HG03196 (cell line): ENCODE results near the gene CEP68.
"Not testable (repeated sequence)": the region's sequence is repeated elsewhere in the genome, so short reads cannot be mapped to it uniquely, and the experiment has no call there.

Experiments used
- ATAC-seq: cut with Tn5 transposase; IDR thresholded peaks from one replicate; pipeline ENCODE4 v1.9.1; 2021; ENCODE audit not compliant: unreplicated experiment

Gene CEP68

DNA sequence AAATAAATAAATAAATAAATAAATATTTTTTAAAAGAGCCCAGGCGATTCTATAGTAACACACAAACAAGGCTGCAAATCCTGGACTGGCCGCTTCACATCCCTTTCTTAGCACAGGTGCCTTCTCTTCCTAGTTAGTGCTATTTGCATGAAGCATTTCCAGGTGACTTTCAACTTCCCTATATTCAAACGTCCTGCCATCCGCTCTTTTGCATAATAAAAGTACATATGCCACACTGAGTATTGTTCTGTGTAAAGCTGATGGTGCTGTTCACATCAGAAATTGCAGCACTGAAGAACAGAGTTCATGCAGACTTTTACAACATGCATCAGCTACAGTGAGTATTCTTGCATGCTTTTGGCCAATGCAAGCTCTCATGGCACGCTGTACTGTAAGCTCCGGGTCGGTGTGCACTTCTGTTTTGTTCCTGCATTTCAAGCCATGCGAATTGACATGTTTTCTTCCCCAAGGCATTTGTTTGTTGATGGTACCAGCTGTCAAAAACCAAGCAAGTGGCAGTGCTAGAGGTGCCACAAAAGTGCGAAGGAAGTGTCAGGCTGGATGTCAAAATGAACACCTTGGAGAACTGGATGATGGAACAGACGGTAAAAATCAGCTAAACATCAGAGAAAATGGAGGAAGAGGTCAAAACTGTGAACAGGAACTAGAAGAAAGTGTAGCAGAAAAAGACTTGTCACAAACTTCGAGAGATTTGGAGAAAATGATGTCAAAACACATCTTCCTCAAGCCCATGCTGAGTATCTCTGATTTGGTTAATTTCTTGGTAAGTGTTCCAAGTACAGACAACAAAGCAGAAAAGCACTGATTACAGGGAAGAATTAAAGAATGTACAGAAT, 25.5 kb upstream of the CEP68 start:
- ATAC-seq: no peak

DNA sequence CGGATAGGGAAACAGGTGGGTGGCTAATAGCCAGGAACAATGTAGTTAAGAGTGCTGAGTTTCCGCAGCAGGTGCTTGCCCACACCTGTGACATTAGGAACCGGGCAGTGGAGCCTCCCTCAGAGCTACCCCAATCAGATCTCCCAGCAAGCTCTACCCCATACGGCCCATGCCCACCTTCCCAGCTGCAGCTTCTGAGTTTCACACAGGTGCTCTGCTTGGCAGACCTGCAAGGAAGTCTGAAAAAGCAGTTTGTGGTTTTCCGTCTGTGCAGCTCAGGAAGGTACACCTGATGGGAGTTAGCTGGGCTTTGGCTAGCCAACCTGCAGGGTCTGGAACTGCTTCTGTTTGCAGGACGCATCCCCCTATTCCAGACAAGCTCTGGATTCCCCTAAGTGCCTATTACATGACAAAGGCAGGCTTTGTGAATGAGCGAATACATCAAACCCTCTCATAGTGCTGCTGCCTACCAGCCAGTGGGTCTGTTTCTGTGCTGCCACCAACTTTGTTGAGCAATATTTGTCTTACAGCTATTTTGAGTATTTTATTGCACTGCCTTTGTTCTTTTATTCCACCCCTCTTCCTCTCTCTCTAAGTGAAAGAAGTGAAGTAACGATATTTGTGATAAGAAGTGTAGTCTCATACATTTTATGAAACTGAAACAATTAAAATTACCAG, 24.7 kb upstream of the CEP68 start:
- peak; percentile 32 for ATAC-seq

DNA sequence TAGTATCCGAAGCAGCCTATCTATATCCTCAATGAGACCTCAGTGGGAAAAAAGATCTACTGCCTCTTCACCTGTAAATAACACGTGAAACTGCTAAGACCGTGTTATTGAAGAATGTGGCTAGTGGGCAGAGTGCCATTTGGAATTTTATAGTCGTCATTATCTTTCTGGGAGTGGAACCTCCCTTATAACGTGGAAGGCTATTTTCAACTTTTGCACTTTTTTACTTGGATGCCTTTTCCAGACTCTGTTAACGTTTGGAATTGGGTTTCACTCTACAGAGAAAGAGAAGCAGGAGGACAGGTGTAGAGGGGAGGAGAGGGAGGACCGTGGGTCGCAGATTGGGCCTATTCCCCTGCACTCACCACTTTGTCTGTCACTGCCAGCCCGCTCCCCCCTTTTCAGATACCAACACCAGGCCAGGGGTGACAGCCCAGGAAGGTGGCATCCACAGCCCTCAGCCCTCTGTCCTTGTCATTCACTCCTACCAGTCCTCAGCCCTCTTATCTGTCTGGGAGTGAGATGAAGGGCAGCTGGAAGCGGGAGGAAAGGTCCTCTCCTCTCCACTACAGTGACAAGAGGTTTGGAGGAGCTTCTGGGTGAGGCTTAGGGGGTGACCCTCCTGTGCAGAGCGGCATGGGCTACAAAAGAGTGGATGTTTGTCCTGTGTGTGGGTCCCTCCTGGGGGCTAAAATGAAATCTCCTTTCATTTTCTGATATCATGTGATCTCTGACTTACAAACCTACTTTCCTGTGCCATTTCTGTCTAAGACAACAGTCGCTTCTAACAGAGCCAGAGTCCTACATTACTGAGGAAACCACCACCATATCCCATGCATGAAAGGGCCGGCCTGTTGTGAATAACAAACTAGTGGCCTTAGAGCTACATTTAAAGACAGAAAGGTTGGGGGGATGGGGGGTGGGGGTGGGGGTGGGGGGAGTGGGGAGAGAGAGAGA, 23.9 kb upstream of the CEP68 start:
- ATAC-seq: no peak

DNA sequence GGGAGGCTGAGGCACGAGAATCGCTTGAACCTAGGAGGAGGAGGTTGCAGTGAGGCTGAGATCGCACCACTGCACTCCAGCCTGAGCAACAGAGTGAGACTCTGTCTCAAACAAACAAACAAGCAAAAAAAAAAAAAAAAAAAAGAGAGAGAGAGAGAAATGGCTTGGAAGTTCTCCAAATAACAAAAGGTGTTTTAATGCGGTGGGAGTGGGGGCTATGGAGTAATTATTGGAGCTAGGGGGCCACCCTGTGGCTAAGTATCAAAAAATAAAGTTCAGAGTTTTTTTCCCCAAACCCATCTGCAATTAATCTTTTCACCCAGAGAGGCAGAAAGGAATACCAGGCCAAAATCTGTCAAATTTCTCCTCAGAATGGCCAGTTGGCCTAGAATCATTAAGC, 23.0 kb upstream of the CEP68 start:
- no peak for ATAC-seq

DNA sequence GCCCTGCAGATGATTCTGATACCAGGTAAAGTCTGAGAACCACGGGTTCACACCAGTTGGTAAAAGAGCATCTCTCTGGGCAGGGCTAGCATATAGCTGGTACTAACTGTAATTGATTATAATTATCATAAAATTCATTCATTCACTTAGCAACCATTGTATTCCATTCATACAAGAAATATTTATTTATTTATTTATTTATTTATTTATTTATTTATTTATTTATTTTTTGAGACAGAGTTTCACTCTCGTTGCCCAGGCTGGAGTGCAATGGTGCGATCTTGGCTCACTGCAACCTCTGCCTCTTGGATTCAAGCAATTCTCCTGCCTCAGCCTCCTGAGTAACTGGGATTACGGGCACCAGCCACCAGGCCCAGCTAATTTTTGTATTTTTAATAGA, 22.5 kb upstream of the CEP68 start:
- not testable (repeated sequence) for ATAC-seq

DNA sequence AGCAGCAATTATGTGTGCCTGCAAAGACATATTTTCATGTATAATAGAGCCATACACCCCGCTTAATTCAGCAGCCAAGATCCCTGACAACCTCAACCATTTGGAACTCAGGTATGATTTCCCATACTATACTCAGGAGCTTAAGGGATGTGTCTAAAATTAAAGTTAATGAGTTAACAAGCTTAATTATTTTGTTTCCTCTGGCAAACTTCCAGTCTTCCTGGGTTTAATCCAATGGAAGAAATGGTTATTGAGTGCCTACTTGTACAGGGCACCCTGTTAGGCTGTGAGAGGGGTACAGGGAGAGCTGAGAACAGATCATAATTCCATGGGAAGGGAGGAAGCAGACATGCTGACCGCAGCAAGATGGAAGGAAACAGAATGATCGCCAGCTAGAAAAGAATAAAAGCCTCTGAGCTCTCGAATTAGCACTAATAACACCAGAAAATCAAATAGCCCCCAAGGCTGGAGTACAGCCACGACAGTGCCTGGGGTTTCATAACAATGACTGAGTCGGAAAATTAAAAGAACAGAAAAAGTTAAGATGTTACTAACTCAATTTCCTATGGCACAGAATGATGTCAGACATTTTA, 20.8 kb upstream of the CEP68 start:
- ATAC-seq: no peak

DNA sequence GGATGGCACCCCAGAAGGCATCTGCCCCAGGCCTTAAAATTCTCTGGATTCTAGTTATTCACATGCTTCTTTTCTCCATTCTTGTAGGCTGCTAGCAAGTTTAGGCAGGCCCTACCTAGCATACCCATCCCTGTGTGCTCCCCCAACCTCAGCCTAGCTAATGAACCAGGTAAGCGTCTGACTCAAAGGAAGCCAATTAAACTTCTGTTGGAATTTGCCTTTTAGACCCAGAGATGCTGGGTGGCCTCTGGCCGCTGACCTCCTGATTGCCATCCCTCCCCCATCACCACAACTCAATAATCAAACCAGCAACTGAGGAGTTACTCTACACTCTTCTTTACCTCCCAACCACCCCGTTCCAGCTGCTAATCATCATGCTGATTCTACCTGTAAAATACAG, 19.0 kb upstream of the CEP68 start:
- ATAC-seq: no peak

DNA sequence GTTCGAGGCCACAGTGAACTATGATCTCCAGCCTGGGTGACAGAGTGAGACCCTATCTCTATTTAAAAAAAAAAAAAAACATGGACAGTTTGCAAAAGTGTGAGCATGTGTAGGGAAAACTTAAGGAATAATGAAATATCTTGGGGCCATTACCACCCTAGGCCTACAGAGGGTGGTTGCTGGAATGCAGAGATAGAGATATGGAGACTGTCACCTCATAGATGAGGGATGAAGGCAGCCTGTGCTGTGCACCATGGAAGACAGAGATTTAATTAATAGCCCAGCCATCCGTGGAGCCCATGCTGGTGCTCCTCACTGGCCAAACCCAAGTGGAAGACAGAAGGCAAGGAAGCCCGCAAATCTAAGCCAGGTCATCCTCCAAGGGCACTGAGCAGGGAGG, 16.6 kb upstream of the CEP68 start:
- no peak for ATAC-seq

DNA sequence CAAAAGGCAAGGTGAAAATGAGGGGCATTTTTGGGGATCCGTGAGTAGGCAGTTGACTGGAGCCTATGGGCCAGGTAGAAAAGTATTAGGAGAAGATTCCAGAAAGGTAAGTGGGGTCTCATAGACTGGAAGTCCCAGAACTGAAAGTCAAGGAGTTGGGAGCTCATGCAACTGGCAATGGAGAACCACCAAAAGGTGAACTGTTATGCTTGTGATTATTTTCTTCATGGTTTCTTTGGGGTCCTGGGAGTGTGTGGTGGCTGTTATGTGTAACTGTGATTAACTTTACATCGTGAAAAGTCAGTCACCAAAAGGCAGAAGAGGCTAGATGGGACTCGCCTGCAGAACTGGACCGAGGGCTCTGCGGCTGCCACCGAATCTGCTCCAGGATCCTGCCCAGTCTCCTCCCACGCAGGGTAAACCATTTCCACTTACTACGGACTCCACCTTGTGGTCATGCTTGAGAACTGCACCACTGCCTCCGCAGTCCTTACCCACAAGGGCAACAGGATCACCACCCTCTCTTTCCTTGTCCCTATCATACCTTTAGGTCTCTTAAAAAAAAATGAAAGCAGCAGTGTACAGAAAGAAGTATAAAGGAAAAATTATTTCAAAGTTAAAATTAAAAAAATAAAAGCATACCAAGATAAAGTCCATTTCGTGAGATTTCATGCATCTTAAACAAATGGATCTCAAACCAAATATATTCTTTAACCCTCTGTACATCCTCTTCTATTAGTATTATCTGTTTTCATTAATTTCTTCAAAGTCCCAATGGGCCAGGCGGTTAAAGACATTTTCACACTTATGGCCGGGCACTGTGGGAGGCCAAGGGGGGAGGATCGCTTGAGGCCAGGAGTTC, 15.6 kb upstream of the CEP68 start:
- peak; percentile 71 for ATAC-seq

DNA sequence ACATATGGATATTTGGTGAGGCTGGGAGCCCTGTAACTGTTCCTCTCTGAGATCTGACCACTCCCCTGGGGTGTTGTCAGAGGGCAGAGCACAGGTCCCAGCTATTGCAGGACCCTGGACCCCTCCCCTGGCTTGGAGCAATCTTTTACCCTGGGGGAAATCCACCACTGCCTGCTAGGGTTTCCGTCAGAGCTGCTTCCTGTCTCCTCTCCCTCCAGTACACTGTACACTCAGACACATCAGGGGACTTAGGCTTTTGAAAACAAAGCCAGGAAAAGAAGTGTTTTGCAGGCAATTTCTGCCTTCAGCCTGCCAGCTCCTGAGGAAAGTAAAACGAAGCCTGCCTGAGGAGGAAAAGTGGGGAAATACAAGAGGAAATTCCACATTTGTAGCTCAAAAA, 13.2 kb upstream of the CEP68 start:
- ATAC-seq: no peak

DNA sequence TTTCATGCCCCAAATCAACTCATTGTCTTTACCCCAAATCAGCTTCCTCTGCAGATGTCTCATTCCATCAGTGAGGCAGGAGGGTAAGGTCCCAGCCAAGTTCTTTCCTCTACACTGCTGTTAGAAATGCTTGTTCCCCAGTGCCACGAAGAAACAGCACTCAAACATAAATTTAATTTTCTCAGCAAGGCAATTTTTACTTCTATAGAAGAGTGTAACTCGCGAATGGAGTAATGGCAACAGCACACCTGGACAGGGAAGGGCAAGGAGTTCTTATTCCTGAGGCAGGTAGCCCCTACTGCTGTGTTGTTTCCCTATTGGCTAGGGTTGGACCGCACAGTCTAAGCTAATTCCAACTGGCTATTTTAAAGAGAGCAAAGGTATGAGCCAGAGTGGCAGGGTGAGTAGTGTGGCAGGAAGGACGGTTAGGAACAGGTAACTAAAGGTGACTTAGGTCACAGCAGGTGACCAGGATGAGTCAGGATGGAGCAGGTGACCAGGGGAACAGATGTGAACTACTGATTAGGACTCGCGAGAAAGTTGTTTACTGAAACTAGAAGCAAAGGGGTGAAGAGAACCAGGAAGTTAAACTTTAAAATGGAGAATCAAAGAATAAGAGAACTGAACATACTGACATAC, 12.0 kb upstream of the CEP68 start:
- ATAC-seq: no peak

DNA sequence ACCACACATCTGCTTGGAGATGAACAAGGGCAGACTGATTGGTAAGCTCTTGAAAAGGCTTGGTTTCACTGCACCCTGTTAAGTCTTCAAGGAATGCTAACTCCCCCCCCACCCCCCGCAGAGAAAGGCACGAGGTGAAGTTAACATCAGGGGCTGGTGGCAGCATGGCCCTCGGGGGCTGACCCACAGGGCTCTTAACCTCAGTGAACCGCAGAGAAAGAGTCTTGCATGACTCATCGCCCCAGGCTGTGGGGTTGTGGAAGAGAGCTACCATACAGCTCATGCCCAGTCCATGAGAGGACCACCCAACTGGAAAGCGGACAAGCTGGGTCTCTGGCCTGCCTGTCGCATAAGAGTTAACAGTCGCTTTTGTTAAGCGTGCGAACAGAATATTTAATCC, 10.6 kb upstream of the CEP68 start:
- ATAC-seq: no peak

DNA sequence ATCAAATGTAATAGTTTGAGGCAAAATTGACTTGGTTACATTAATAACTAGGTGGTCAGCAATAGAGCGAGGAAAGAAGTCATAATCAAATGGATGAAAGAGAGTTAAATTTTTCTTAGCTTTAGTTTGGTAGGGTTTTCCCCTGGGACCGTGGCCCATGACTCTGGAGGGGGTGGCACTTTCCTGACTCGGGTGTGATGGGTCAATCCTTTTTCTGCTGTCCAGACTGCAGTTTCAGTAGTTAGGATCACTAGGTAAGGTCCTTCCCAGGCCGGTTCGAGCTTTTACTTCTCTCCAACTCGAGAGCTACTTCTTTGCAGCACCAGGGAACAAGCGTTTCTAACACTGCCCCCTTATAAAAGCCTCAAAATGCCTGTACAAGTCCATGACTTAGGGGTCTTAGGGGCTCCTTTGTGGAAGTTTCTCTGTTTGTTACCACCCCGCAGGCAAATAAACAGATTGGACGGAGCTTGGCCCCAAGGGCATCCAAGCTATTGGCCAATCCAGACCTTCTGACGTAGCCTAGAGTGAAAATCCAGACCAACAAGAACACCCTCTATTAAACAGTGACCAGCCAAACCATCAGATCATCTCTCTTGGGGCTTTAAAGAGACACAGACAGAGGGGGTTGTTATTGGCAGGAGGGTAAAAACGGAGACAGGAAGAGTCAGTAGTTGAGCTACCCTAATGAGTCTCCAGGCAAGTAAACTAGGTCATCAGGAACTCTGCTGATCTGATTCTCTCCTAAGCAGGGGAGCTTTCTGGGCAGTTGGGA, 9.4 kb upstream of the CEP68 start:
- ATAC-seq: no peak

DNA sequence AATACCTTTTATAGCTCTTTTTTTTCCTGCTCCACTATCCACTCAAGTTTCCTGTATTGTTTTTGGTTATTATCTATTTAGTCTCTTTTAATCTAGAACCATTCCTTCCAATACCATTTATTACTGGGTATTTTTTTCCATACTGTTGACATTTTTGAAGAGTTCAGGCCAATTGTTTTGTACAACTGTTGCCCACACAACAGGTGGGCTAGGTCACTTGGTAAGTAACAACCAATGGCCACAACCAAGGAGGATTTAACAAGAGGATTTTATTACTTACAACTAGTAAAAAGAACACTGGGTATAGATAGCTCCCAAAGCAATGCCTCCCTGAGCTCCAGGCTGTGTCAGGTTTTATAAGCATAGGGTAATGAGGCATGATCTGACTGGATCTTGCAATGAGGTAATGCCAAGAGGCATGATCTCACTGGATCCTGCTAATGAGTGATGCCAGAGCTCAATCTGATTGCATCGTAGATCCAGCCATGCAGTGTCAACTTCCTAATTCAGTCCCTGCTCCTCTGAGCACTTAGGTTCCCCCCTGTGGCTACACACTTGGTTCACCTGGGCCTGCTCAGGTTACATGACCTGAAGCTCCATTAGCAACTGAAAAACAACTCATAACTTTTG, 7.1 kb upstream of the CEP68 start:
- no peak for ATAC-seq

DNA sequence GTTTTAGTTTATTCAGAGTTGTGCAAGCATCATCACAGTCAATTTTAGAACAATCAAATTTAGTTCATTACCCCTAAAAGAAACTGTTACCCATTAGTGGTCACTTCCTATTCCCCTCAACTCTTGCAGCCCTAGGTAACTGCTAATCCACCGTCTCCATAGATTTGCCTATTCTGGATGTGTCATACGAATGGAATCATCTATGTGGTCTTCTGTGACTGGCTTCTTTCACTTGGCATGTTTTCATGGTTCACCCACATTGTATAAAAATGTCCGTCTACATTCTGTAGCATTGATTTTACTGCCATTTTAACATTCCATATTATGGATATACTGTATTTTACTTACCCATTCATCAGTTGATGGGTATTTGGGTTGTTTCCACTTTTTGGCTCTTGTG, 5.3 kb upstream of the CEP68 start:
- ATAC-seq: no peak

DNA sequence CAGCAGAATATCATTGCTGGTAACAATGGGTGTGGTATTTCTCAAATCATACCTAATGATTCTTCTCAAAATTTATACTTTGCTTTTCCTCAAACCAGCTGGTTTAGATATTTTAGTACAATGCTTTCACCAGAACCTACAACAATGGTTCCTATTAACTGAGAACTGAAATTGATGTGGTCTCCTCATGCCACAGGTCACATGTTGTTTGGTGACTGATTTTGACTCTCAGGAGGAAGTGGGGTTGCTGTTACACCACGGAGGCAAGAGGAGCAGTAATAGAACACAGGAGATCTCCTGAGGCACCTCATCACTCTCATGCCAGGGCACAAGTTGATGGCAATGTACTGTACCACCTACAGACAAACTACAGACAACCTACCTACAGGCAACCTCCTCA, 3.0 kb upstream of the CEP68 start:
- ATAC-seq: peak; percentile 50

DNA sequence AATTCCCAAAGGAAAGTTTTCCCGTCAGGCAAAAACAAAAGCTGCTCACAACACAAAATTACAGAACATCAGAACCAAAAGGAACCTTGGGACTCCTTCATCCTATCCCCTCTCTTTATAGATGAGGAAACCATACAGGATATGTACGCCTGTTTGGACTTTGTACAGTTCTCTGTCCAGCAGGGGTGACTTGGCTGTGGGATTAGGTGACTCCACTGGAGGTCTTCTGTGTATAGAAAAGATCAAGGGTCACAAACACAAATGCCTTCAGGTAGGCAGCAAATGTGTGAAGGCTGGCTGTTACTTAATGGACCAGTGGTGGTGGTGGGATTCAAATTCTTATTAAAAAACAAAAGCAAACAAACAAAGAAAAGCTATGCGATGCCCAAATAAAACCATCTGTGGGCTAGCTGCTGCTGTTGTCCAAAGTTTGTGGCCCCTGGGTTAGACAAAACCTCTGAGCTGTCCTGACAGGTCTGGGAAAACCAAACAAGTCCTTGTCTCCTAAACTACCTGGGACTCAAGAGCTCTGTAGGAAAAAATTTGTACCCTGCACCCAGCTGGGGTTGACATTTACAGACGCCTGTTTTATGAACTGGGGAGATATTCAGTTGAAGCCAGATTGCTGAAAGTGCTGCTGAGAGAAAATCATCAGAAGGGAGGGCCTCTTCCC, 1.3 kb upstream of the CEP68 start:
- no peak for ATAC-seq
